Myocyte (in vitro differentiated cells): ENCODE data around the gene ARHGAP8. TPM values are rescaled to one million over a fixed set of nuclear protein-coding genes. Genes with fewer than 3 reads are reported as not detected.

ENCODE experiments used
- DNase-seq: peaks from one replicate; pipeline ENCODE4 v3.0.0-alpha.2; 2012; ENCODE audit warnings: low read depth
- total RNA-seq: library from RNA; depleted of rRNA; stranded (reverse); fragments of >200 nt; gene quantifications from 2 replicates; pipeline ENCODE4 v1.2.3, GENCODE V29; 2014

The ARHGAP8 gene
- total RNA-seq, 1 donor from 2014 or later: 0.13 TPM

GRCh38 chr22:44824271-44824670, 71.9 kb downstream of the ARHGAP8 start:
- no peak for DNase-seq

- no peak for DNase-seq
These were observed 73.2 kb downstream of the ARHGAP8 start for GRCh38 chr22:44825310-44826150.

DNA sequence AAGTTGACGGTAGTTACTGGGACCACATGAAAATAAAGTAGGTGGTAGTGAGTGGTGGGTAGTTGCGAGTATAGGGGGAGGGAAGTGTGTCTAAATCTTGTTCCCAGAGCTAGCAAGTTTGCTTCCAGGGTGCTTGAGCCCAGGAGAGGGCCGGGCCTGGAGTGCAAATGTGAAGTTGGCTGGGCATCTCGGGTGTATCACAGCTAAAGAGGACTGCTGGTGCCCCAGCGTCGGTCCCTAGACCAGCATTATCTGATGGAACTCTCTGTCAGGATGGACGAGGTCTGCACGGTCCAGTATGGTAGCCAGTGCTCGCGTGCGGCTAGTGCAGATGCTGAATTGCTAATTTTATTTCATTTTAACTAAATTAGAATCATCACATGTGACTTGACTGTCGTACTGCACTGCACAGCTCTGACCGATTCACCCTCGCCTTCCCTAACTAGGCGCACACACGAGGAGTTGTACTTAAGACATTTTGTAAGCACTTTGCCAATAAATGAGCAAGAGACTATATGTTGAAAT, 75.4 kb downstream of the ARHGAP8 start:
- DNase-seq: no peak

DNA sequence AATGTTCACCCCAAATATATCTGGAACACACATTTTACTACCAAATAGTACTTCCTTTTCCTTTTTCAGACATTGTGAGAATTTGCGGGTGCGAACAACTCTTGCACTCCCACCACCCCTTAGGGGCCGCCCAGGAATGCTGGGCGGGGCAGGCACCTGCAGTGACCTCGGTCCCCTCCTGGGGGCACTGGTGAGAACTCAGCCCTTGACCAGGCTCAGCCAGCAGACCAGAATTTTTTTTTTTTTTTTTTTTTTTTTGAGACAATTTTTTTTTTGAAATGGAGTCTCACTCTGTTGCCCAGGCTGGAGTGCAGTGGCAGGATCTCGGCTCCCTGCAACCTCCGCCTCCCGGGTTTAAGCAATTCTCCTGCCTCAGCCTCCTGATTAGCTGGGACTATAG, 75.8 kb downstream of the ARHGAP8 start:
- no peak for DNase-seq

DNA sequence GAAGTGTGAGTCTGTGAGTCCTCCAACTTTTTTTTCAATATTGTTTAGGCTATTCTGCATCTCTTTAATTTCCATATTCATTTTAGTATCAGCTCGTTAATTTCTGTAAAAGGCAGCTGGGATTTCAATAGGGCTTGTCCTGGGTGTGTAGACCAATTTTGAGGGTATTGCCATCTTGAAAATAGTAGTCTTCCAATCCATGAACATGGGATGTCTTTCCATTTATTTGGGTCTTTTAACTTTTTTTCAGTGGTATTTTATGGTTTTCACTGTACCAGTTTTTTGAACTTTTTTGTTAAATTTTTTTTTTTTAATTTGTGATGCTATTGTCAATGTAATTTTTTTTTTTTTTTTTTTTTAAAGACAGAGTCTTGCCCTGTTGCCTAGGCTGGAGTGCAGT, 79.5 kb downstream of the ARHGAP8 start:
- DNase-seq: no peak

GRCh38 chr22:44834065-44834464, 81.7 kb downstream of the ARHGAP8 start:
- DNase-seq: no peak

- DNase-seq: no peak
These were observed 85.1 kb downstream of the ARHGAP8 start for GRCh38 chr22:44837481-44837880.

- DNase-seq: no peak
These were observed 86.1 kb downstream of the ARHGAP8 start for GRCh38 chr22:44838316-44839016.

- DNase-seq: no peak
These were observed 86.7 kb downstream of the ARHGAP8 start for GRCh38 chr22:44839061-44839460.

DNA sequence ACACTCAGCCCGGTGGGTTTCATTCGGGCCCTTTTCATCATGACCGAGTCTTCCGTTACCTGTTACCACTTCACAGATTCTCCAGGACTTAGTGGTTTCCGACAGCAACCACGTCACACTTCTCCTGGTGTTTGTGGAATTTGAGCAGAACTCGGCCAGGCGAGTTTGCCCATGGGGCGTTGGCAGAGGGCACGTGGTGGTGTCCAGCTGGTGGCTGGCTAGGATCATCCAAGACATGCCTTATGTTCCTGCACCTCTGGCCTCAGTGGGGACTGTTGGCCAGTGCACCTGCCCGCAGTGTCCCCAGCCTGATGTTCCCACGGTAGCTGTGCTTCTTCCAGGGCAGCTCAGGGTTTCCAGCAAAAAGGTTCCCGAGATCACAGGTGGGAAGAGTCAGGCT, 87.3 kb downstream of the ARHGAP8 start:
- no peak for DNase-seq

DNA sequence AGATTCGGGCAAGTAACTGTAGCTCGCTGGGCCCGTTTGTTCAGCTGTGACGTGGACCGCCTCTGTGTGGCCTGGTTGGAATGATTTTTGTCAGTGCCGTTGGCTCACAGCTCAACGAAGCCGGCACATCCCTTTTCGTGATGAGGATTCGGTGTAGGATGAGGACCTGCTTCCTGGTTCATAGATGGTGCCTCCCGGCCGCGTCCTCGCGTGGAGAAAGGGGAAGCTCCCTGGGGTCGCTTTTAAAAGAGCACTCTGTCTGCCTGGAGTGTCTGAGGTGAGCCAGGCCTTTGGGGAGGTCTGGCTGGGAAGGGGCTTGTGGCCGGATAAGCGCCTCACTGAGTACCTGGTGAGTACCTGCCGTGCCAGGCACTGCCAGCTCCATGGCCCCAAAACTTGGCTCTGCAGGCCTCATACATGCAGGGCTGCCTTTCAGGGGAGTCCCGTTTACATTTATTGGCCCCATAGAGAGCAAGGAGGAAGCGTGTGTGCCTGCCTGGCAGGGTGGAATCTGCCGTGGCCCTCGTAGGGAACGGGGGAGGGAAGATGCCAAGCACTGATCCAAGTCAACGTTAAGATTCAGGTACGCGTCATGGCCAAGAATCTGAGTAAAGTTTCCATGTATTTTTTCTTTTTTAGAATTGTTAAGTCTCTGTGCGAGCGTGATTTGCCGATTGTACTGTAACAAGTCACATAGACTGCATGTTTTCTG, 88.4 kb downstream of the ARHGAP8 start:
- DNase-seq: no peak

DNA sequence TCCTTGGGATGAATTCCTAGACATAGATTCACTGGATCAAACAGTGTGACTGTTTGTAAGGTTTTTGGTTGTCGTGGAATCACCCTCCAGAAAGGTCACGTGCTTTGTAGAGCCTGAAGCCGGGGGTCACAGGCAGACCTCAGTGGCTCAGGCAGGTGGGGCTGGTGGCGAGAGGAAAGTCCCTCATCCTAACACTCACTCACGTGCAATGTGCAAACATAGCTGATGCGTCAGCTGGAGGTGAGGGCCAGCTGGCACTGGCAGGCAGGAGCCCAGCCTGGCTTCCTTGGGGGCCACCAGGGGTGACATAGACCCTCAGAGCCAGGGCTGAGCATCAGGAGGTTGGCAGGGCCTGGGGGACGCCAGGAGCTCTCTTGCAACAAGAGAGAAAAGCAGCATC, 90.0 kb downstream of the ARHGAP8 start:
- no peak for DNase-seq

DNA sequence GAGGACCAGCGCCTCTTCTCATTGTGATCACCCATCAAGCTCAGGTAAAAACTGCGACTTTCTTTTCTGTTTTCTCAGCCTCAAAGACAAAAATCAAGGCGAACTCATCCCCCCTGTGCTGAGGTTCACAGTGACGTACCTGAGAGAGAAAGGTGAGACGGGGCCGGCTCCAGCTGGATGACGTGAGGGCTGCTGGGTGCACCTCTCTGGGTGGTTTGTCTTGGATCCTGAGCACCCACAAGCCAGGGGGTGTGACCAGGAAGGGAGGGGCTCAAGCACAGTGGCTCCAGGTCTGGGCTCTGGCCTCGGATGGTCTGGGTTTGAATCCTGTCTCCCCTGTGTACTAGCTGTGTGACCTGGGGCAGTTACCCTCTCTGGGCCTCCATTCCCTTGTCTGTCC, 92.8 kb downstream of the ARHGAP8 start:
- DNase-seq: no peak

GRCh38 chr22:44845796-44846720, 93.7 kb downstream of the ARHGAP8 start:
- DNase-seq: no peak

DNA sequence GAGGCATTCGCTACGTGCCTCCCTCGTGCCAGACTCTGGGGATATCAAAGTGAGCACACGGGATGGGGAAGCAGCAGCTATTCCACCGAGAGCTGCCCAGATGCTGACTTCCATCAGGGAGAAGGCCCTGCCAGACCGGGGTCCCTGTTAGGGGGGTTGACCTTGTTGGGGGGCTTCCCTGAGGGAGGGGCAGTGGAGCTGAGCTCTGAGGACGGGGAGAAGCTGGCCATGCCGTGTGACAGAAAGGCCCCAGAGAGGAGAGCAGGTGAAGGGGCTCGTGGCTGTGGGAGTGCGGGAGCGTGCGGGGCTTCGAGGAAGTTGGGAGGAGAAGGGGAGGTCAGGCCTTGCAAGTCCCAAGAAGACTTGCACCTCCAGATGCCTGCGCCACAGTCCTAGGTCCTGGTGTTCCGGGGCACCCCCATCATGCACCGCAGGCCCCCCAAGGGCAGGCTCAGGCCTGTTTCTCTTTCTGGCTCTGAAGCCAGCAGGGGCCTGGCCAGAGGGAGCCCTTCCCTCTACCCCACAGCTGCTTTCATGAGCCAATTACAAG, 94.4 kb downstream of the ARHGAP8 start:
- no peak for DNase-seq

GRCh38 chr22:44847380-44847779, 95.0 kb downstream of the ARHGAP8 start:
- DNase-seq: no peak

GRCh38 chr22:44847892-44848291, 95.5 kb downstream of the ARHGAP8 start:
- DNase-seq: no peak

GRCh38 chr22:44848296-44848741, 95.9 kb downstream of the ARHGAP8 start:
- DNase-seq: no peak

- no peak for DNase-seq
These were observed 96.5 kb downstream of the ARHGAP8 start for GRCh38 chr22:44848791-44849420.

DNA sequence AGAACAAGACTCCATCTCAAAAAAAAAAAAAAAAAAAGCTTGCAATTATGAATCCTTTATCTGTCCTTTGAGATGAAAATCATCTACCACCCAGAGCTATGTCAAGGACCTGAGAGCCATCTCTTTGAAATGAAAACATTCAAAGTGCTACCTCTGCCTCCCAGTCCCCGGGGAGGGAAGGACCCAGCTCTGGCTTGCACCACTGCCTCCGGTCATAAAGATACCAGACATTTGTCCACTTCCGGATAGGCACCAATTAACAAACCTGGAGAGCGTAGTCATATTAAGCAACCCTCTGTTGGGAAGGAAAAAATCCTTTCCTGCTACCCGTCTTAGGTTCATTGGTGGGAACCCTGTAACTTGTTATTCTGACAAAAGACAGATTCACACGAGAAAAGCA, 98.6 kb downstream of the ARHGAP8 start:
- no peak for DNase-seq
